Astrocyte of the cerebellum (primary cell): ENCODE results near the gene SEC16A.

Source experiments
- DNase-seq: peaks from one replicate; pipeline ENCODE4 v3.0.0-alpha.2; 2011; ENCODE audit warnings: low read depth
- H3K4me3 ChIP-seq: 2 replicates; pipeline ENCODE4 v1.5.1; 2011; ENCODE audit warnings: mild to moderate bottlenecking, low read depth, low read length, moderate library complexity
- in situ Hi-C: cut with HindIII; loops from 2 replicates; pipeline ENCODE4 v1.10.0; 2017; ENCODE audit warnings: low sequenced_read_pairs
- TF ChIP-seq, protein P1 (sequence below): IDR thresholded peaks from 2 replicates; pipeline ENCODE4 v1.5.1; 2012; ENCODE audit warnings: low read length, low read depth, moderate library complexity, mild to moderate bottlenecking; ENCODE audit errors: missing control alignments

Gene SEC16A

DNA sequence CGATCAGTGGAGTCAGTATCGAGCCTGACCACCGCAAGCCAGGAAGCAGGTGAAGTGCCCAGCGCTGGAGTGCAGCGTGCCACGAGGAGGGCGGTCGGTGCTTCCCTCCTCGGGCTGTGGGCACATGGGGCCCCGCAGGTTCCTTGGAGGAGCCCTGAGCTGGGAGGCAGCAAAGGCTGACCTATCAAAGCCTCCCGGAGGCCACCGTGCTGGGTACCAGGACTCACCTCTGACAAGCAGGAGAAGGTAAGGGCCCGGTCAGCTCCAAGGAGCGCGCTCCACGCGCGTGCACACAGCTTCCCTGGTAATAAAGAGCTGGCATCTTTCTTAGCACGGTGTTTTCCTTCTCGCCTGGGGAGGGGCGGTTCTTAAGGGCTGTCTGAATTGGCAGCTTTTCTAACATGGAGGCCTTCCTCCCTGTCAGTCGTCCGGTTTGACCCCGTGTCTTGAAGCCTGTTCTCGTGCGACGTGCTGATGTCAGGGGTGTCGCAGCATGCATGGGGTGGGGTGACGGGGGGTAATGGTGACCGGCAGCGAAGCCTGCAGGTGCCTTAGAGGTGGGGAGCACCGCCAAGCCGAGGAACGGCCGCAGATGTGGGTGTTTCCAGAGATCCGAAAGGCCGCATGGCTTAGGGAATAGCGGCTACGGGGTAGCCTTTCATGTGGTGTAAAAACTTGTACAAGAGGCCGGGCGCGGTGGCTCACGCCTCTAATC lies 59.3 kb downstream of the SEC16A start:
- DNase-seq = no peak
- TF ChIP-seq, protein P1, sequence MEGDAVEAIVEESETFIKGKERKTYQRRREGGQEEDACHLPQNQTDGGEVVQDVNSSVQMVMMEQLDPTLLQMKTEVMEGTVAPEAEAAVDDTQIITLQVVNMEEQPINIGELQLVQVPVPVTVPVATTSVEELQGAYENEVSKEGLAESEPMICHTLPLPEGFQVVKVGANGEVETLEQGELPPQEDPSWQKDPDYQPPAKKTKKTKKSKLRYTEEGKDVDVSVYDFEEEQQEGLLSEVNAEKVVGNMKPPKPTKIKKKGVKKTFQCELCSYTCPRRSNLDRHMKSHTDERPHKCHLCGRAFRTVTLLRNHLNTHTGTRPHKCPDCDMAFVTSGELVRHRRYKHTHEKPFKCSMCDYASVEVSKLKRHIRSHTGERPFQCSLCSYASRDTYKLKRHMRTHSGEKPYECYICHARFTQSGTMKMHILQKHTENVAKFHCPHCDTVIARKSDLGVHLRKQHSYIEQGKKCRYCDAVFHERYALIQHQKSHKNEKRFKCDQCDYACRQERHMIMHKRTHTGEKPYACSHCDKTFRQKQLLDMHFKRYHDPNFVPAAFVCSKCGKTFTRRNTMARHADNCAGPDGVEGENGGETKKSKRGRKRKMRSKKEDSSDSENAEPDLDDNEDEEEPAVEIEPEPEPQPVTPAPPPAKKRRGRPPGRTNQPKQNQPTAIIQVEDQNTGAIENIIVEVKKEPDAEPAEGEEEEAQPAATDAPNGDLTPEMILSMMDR = no peak
- in situ Hi-C loops = no loop called here
- H3K4me3 ChIP-seq = no peak overlapping the region

DNA sequence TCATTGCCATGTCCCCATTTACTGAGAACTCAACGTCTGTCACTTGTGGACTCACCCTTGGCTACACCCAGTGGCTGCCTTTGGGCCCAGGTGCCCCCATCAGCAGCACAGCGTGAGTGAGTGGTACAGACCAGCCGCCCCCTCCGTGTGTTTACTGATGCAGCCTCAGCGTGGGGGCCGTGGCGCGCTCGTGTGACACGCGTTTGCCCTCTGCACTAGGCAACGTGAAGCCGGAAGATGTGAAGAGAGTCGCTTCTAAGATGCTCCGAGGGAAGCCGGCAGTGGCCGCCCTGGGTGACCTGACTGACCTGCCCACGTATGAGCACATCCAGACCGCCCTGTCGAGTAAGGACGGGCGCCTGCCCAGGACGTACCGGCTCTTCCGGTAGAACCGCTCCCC lies 60.0 kb downstream of the SEC16A start:
- in situ Hi-C loops = no loop called here
- no peak for DNase-seq
- no peak overlapping the region for H3K4me3 ChIP-seq
- TF ChIP-seq, protein P1 = no peak

DNA sequence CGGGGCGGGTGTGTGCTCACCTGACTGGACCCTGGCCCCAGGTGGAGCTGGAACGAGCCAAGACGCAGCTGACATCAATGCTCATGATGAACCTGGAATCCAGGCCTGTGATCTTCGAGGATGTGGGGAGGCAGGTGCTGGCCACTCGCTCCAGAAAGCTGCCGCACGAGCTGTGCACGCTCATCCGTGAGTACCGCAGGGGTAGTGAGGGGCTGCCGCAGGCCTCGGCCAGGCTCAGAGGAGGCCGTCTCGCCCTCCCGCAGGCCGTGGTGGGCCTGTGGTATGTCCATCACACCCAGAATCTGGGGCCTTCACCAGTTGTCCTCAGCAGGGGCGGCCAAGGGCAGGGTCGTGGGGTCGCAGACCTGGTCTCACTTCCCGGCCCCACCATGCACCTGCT lies 61.0 kb downstream of the SEC16A start:
- in situ Hi-C loops = no loop called here
- DNase-seq = no peak
- no peak overlapping the region for H3K4me3 ChIP-seq
- TF ChIP-seq, protein P1 = no peak

DNA sequence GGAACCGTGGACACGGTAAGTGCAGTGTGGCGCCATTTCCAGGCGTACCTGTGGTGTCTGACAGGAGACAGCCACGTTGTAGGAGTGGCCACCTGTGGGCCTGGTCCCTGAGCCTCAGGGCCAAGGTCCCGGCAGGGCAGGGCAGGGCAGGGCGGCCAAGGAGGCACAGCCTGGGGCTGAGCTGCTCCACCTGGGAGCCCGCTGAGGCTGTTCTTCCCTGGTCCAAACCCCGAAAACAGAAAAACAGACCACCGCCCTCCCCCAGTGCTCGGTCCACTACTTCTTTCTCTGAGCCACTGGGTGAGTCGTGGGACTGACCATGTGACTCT lies 63.8 kb downstream of the SEC16A start:
- in situ Hi-C loops = no loop called here
- no peak for DNase-seq
- TF ChIP-seq, protein P1 = no peak
- no peak overlapping the region for H3K4me3 ChIP-seq

DNA sequence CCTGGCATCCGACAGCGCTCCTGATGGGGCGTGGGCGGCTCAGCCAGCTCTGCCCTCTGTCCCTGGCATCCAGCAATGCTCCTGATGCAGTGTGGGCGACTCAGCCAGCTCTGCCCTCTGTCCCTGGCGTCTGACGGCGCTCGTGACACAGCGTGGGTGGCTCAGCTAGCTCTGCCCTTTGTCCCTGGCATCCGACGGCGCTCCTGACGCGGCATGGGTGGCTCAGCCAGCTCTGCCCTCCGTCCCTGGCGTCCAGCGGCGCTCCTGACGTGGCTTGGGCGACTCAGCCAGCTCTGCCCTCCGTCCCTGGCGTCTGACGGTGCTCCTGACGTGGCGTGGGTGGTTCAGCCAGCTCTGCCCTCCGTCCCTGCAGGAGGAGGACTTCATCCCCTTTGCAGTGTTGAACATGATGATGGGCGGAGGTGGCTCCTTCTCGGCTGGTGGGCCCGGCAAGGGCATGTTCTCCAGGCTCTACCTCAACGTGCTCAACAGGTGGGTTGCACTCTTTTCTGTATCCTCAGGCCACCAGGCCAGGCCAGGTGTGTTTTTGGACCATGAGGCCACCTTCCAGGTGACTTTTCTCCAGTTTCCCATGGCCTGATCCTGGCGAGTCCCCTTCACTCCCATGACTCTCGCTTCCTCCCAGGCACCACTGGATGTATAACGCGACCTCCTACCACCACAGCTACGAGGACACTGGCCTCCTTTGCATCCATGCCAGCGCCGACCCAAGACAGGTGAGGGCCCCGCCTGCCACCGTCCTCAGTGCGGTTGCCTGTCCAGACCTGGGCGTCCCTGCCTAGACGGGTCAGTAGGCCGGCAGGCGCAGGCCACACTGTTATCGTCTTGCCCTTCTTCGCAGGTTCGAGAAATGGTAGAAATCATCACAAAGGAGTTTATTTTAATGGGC lies 64.4 kb downstream of the SEC16A start:
- in situ Hi-C loops = no loop called here
- no peak for DNase-seq
- TF ChIP-seq, protein P1 = no peak
- no peak overlapping the region for H3K4me3 ChIP-seq

DNA sequence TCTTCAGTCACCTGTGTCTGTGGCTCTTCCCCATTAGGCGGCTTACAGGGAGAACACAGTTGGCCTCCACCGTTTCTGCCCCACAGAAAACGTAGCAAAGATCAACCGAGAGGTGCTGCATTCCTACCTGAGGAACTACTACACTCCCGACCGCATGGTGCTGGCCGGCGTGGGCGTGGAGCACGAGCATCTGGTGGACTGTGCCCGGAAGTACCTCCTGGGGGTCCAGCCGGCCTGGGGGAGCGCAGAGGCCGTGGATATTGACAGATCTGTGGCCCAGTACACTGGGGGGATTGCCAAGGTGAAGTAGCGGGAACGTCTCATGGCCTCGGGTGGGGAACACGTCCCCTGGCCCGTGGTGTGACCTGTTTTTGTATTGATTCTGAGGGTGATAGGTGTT lies 65.9 kb downstream of the SEC16A start:
- in situ Hi-C loops = no loop called here
- H3K4me3 ChIP-seq = no peak overlapping the region
- TF ChIP-seq, protein P1 = no peak
- no peak for DNase-seq
